Mammary epithelial cell (primary cell): ENCODE results near the gene SORBS2.

Experiments used
- EZH2 ChIP-seq: IDR thresholded peaks from 2 replicates; pipeline ENCODE4 v1.6.1; 2012; ENCODE audit warnings: low read length, inconsistent platforms, borderline replicate concordance
- TF ChIP-seq, protein P1 (sequence below), 2 donors: IDR thresholded peaks in 1 of 2; conservative IDR thresholded peaks in 1 of 2; 2 replicates each; pipeline ENCODE4 v1.5.1; 2011 to 2012; ENCODE audit warnings: inconsistent platforms in 2 of 2, low read length in 2 of 2, mild to moderate bottlenecking in 2 of 2, control low read depth in 1 of 2, low read depth in 1 of 2; ENCODE audit not compliant: insufficient read depth in 1 of 2; ENCODE audit errors: extremely low read depth in 1 of 2

DNA sequence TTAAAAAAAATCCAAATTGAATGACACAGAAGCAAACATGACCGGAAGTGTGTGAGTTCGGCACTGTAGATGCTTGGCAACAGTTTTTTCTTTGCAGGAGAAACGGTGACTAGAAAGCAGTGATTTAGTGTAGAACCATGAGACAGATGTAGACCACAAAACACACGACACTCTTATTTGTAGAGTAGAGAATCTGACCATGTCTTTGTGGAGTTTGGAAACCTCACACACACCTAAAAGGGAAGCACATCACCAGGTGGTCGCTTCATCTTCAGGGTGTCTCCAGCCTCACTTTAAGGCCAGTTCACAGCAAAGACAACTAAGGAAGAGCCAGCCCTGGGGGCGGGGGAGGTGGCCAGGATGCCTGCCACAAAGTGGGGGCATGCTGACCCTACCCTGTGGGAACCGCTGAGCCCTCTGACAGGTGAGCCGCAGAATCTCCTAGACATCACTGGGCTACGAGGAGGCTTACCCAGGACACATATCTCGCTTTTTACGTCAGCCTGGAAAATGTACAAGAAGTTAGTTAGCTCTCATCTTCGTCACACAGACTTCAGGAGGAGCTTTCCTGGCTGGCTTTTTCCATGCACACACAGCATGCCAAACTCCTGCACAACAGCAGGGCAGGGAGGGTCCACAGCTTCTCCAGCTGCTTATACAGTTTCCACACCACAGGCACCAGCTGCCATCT, 212.3 kb downstream of the SORBS2 start:
- TF ChIP-seq, protein P1, sequence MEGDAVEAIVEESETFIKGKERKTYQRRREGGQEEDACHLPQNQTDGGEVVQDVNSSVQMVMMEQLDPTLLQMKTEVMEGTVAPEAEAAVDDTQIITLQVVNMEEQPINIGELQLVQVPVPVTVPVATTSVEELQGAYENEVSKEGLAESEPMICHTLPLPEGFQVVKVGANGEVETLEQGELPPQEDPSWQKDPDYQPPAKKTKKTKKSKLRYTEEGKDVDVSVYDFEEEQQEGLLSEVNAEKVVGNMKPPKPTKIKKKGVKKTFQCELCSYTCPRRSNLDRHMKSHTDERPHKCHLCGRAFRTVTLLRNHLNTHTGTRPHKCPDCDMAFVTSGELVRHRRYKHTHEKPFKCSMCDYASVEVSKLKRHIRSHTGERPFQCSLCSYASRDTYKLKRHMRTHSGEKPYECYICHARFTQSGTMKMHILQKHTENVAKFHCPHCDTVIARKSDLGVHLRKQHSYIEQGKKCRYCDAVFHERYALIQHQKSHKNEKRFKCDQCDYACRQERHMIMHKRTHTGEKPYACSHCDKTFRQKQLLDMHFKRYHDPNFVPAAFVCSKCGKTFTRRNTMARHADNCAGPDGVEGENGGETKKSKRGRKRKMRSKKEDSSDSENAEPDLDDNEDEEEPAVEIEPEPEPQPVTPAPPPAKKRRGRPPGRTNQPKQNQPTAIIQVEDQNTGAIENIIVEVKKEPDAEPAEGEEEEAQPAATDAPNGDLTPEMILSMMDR (conservative IDR thresholded peaks at IDR 0.05 in 1 of 2, IDR thresholded peaks at IDR 0.05 in 1 of 2; ENCODE audit: extremely low read depth in 1 of 2, insufficient read depth in 1 of 2, low read depth in 1 of 2, low read length in 2 of 2), result no peak
- TF ChIP-seq EZH2, result no peak
